GM21515 (cell line): Measurements from ENCODE around the gene KCNG3.

ENCODE experiments used
- ATAC-seq: cut with Tn5 transposase; IDR thresholded peaks from one replicate; pipeline ENCODE4 v1.9.1; 2021; ENCODE audit not compliant: unreplicated experiment

KCNG3 gene

GRCh38 chr2:42488297-42488696 lies 5.5 kb downstream of the KCNG3 start:
- ATAC-seq, result no peak

GRCh38 chr2:42486145-42486906 lies 7.5 kb downstream of the KCNG3 start:
- no peak for ATAC-seq

GRCh38 chr2:42480402-42480801 lies 13.4 kb downstream of the KCNG3 start:
- ATAC-seq, result no peak

GRCh38 chr2:42474765-42475454 lies 18.9 kb downstream of the KCNG3 start:
- ATAC-seq, result no peak

DNA sequence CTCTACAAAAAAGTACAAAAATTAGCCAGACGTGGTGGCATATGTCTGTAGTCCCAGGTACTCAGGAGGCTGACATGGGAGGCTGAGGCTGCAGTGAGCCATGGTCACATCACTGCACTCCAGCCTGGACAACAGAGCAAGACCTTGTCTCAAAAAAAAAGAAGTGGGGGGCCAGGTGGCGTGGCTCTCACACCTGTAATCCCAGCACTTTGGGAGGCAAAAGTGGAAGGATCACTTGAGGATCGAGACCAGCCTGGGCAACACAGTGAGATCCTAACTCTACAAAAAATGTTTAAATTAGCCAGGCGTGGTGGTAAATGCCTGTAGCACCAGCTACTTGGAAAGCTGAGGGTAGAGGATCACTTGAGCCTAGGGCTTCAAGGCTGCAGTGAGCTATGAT lies 23.1 kb downstream of the KCNG3 start:
- ATAC-seq, result no peak

DNA sequence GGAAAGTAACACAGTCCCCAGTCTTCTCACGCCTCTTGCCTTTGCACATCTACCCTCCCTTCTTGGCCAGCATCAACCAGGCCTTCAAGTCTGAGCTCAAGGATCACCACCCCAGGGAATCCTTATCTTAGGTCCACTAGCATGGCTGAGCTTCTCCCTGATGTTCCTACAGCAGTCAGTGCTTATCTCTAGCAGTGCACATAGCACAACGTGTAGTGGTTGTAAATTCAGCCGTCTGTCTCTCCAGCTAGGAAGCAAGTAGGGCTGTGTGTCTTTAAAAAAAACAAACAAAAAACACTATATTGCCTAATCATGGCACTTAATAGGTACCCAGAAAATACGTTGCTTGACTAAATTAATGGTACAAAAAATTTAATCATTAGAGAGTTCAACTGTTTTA lies 29.2 kb downstream of the KCNG3 start:
- ATAC-seq, result no peak

DNA sequence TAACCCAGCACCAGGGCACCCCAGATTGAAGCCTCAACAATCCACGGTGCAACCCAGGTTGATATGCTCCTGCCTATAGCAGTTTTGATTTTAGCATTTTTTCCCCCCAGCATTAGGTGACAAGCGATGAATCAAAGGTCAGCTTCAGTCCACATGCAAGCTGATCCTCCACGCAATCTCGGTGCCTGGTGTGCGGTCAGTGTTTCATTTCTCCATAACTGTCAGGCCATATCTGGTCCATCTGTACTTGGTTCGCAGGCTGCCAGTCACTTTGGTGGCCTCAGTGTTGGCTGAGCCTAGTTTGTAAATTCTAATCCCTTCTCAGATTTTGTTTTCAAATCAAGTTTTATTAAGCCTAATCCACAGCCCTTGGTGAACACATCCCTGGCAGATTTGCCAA lies 30.2 kb downstream of the KCNG3 start:
- no peak for ATAC-seq

- ATAC-seq, result no peak
Measured at GRCh38 chr2:42459296-42459695, 34.5 kb downstream of the KCNG3 start.

DNA sequence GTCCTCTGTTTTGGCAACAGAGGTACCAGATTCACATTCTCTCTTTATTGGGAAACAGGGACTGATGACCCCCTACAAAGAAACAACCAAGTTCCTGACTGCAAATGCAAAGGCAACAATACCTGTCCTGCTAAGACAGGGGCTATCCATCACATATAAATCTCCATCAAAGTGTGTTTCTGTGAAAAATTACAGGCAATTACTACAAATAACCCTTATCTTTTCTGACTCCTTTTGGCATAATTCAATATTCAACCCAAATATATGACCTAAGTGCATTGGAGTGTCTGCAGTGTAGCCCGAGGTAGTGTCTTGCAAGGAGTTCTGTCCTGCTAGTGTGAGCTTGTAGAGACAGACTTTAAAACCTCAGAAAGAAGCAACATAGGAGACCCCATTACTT lies 35.4 kb downstream of the KCNG3 start:
- ATAC-seq, result no peak

- no peak for ATAC-seq
Measured at GRCh38 chr2:42457011-42457410, 36.8 kb downstream of the KCNG3 start.

GRCh38 chr2:42456126-42456839 lies 37.5 kb downstream of the KCNG3 start:
- no peak for ATAC-seq

GRCh38 chr2:42452545-42452944 lies 41.2 kb downstream of the KCNG3 start:
- no peak for ATAC-seq

GRCh38 chr2:42450136-42450535 lies 43.6 kb downstream of the KCNG3 start:
- ATAC-seq, result no peak

DNA sequence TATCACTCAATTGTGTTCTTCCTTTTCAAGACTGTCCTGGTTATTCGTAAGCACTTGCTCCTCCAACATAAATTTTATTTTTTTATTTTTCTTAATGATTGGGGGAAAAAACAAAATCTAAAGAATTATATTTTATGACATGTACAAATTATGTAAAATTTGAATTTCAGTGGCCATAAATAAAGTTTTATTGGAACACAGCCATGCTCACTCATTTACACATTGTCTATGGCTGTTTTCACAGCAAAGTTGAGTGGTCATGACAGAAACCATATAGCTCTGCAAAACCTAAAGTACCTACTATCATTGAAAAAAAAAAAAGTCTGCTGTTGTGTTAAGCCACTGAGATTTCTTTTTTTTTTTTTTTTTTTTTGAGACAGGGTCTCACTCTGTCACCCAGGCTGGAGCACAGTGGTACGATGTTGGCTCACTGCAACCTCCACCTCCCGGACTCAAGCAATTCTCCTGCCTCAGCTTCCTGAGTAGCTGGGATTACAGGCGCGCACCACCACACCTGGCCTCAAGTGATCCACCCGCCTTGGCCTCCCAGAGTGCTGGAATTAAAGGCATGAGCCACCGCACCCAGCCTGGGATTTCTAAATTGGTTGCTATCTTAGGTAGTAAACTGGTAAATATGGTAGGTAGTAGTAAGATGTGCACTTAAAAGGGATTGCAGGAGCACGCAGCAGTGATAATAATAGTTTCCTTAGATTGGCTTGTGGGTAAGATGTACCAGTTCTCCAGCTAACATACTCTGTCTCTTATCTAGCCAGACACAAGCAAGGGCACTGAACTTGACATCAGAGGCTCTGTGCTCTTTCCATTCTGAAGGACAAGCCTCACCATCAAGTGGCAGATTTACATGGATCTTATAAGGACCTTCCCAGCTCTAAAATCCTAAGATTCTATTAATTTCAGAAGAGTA lies 44.4 kb downstream of the KCNG3 start:
- ATAC-seq, result no peak

GRCh38 chr2:42448163-42448562 lies 45.6 kb downstream of the KCNG3 start:
- ATAC-seq, result no peak

GRCh38 chr2:42446503-42447271 lies 47.1 kb downstream of the KCNG3 start:
- no peak for ATAC-seq

- no peak for ATAC-seq
Measured at GRCh38 chr2:42443718-42444399, 49.9 kb downstream of the KCNG3 start.

DNA sequence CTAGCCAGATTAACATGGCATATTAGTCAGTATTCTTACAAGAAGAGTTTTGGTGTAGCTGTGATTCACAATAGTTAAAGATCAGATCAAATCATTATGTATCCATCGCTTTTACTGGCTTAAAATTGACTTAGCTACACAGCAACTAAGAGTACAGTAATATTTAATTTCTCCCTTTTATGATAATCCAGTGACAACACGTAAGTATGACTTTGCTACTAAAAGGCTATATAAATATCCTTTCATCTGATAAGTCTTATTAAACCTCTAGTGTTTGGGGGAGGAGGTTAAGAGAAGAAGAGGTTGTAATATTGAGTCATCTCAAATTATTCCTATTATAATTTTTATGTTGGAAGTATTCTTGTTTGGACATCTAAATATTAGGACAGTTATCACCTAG lies 51.0 kb downstream of the KCNG3 start:
- no peak for ATAC-seq

DNA sequence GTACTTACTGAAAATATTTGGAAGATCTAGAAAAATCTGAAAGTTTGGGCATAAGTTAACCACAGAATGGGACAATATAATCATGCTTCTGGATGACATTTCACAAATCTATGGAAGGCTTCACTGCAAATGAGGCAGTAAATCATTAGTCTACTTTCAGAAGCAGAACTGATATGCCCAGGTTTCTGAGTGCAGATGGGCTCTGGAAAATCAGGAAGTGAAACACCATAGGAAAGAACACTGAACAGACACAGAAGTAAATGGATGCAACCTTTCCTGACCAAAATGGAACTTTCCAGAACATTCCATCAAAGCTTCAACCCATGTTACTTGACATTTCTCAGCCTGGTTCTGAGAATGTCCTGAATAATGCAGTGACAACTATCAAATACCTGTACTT lies 55.1 kb downstream of the KCNG3 start:
- no peak for ATAC-seq

DNA sequence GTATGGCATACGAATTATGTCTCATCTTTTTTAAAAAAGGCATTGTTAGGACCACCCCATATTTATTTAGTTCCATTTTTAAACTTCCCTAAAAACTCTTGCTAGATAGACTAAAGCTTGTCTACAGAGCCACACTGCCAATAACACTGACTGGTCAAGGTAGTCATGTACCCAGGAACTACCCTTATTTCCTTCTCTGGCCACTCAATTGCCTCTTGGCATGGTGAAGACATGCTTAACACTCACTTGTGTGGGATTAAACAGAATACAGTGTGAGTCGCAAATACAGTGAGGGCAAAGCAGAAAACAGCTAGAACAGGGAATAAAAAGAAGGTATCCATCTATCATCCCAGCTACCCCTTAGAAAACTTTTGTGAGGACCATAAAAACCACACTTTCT lies 57.4 kb downstream of the KCNG3 start:
- no peak for ATAC-seq
